ENCODE results near the gene KRT82. TPM values are rescaled to one million over a fixed set of nuclear protein-coding genes. Genes with fewer than 3 reads are reported as not detected.

Gene KRT82
- total and polyA plus RNA-seq, 3 donors from 2014 or later: not detected

GRCh38 chr12:52443966-52444365 lies 37.8 kb upstream of the KRT82 start:
- WGBS, 2 donors: 90 to 93% methylated on average over 3 of the region's 3 CpGs
- DNase-seq: no peak
- TF ChIP-seq CTCF (IDR thresholded peaks at IDR 0.05) (no peak), POLR2A (IDR thresholded peaks at IDR 0.05) (no peak)
- Histone ChIP-seq H3K27ac (no peak overlapping the region), H3K4me1 (no peaks in the 10 kb centered on the region), H3K4me3 (no peak overlapping the region), H3K36me3 (ENCODE audit: low read depth, missing control alignments) (no peaks in the 10 kb centered on the region), H3K9me3 (no peaks in the 10 kb centered on the region), H3K27me3 (no peaks in the 10 kb centered on the region)
- intact Hi-C loops (cut with DNase I; ENCODE audit: low total_unique reads): no loop called here

- WGBS, 2 donors: 34 to 36% methylated on average over 6 of the region's 6 CpGs
- intact Hi-C loops (cut with DNase I; ENCODE audit: low total_unique reads): no loop called here
These were observed 36.5 kb upstream of the KRT82 start for GRCh38 chr12:52442600-52443061.

GRCh38 chr12:52441320-52441911 lies 35.3 kb upstream of the KRT82 start:
- Histone ChIP-seq H3K4me1 (no peaks in the 10 kb centered on the region), H3K27ac (no peak overlapping the region), H3K9me3 (no peaks in the 10 kb centered on the region), H3K27me3 (no peaks in the 10 kb centered on the region), H3K4me3 (no peak overlapping the region), H3K36me3 (ENCODE audit: low read depth, missing control alignments) (no peaks in the 10 kb centered on the region)
- DNase-seq: no peak
- WGBS, 2 donors: 71 to 82% methylated on average over 9 of the region's 9 CpGs
- intact Hi-C loops (cut with DNase I; ENCODE audit: low total_unique reads): no loop called here
- TF ChIP-seq CTCF (IDR thresholded peaks at IDR 0.05) (no peak), POLR2A (IDR thresholded peaks at IDR 0.05) (no peak)

More at GRCh38 chr12:52442600-52443061, 36.5 kb upstream of the KRT82 start:
- Histone ChIP-seq H3K27ac (no peak overlapping the region), H3K4me1 (no peaks in the 10 kb centered on the region), H3K27me3 (no peaks in the 10 kb centered on the region), H3K9me3 (no peaks in the 10 kb centered on the region), H3K4me3 (no peak overlapping the region), H3K36me3 (ENCODE audit: low read depth, missing control alignments) (no peaks in the 10 kb centered on the region)
- peak; percentile 34 for DNase-seq
- TF ChIP-seq POLR2A (IDR thresholded peaks at IDR 0.05): no peak
- TF ChIP-seq CTCF (IDR thresholded peaks at IDR 0.05): no peak

GRCh38 chr12:52440821-52441319 lies 34.7 kb upstream of the KRT82 start:
- intact Hi-C loops (cut with DNase I; ENCODE audit: low total_unique reads): no loop called here
- Histone ChIP-seq H3K4me1 (no peaks in the 10 kb centered on the region), H3K36me3 (ENCODE audit: low read depth, missing control alignments) (no peaks in the 10 kb centered on the region), H3K27ac (no peak overlapping the region), H3K4me3 (no peak overlapping the region), H3K9me3 (no peaks in the 10 kb centered on the region), H3K27me3 (no peaks in the 10 kb centered on the region)
- no peak for DNase-seq
- 96 to 99% methylated on average over 5 of the region's 5 CpGs for WGBS, 2 donors
- TF ChIP-seq POLR2A (IDR thresholded peaks at IDR 0.05) (no peak), CTCF (IDR thresholded peaks at IDR 0.05) (no peak)

GRCh38 chr12:52439845-52440244 lies 33.7 kb upstream of the KRT82 start:
- WGBS, 2 donors: 79 to 86% methylated on average over 2 of the region's 2 CpGs
- no peaks in the 10 kb centered on the region for H3K4me1 ChIP-seq
- no peak overlapping the region for H3K27ac ChIP-seq
- H3K27me3 ChIP-seq: no peaks in the 10 kb centered on the region
- TF ChIP-seq CTCF (IDR thresholded peaks at IDR 0.05) (no peak), POLR2A (IDR thresholded peaks at IDR 0.05) (no peak)
- H3K4me3 ChIP-seq: no peak overlapping the region
- no peaks in the 10 kb centered on the region for H3K36me3 ChIP-seq (ENCODE audit: low read depth, missing control alignments)
- no peak for DNase-seq
- intact Hi-C loops (cut with DNase I; ENCODE audit: low total_unique reads): no loop called here
- no peaks in the 10 kb centered on the region for H3K9me3 ChIP-seq

All from testis (tissue), 3 donors.